HG03095 (cell line): ENCODE results near the gene KRIT1.

Experiments
- ATAC-seq: cut with Tn5 transposase; IDR thresholded peaks from one replicate; pipeline ENCODE4 v1.9.1; 2021; ENCODE audit warnings: moderate library complexity; ENCODE audit not compliant: unreplicated experiment

Gene KRIT1

GRCh38 chr7:92156990-92157389 is 88.7 kb downstream of the KRIT1 start:
- no peak for ATAC-seq

- no peak for ATAC-seq
These were observed 90.5 kb downstream of the KRIT1 start for GRCh38 chr7:92155108-92155739.

- no peak for ATAC-seq
These were observed 95.2 kb downstream of the KRIT1 start for GRCh38 chr7:92150450-92151017.

- no peak for ATAC-seq
These were observed 95.9 kb downstream of the KRIT1 start for GRCh38 chr7:92149736-92150239.
